Muscle of leg (tissue), 11 donors: ENCODE measurements around the gene GRIK4. TPM values are rescaled to one million over a fixed set of nuclear protein-coding genes. Genes with fewer than 3 reads are reported as not detected.

ENCODE experiments used
- DNase-seq: peaks from one replicate; pipeline ENCODE4 v3.0.0; 2013
- H3K27ac ChIP-seq: one replicate; pipeline ENCODE4 v1.5.1; 2013; ENCODE audit warnings: mild to moderate bottlenecking, low read length, control low read depth
- H3K27me3 ChIP-seq: one replicate; pipeline ENCODE4 v1.6.1; 2013; ENCODE audit warnings: low read length; ENCODE audit not compliant: control insufficient read depth, insufficient read depth
- H3K36me3 ChIP-seq: one replicate; pipeline ENCODE4 v1.6.1; 2013; ENCODE audit warnings: low read length; ENCODE audit not compliant: control insufficient read depth, insufficient read depth
- H3K4me1 ChIP-seq: one replicate; pipeline ENCODE4 v1.6.1; 2013; ENCODE audit warnings: low read length; ENCODE audit not compliant: control insufficient read depth, insufficient read depth
- H3K4me3 ChIP-seq: one replicate; pipeline ENCODE4 v1.5.1; 2013; ENCODE audit warnings: low read length, control low read depth
- H3K9me3 ChIP-seq: replicated peaks from 2 replicates; pipeline ENCODE4 v1.6.1; 2013; ENCODE audit warnings: low read depth, low read length; ENCODE audit not compliant: control insufficient read depth
- WGBS: methylation state at CpG from one replicate; pipeline ENCODE4 v1.1.5; 2013; ENCODE audit warnings: missing lambda C conversion rate; ENCODE audit not compliant: insufficient coverage; 5-methylcytosine and 5-hydroxymethylcytosine counted together
- polyA plus RNA-seq, 8 donors: library from polyadenylated mRNA; unstranded; fragments of 120-200 nt; gene quantifications; one replicate each; pipeline versions ENCODE4 v1.2.1 to v1.2.3, GENCODE V29; 2013; ENCODE audit warnings: inconsistent platforms in 1 of 8, low replicate concordance in 1 of 8; ENCODE audit not compliant: insufficient read length in 8 of 8, insufficient read depth in 1 of 8
- total RNA-seq: library from RNA; stranded (reverse); fragments of 120-200 nt; gene quantifications from one replicate; pipeline ENCODE4 v1.2.4, GENCODE V29; 2013

The GRIK4 gene
- total and polyA plus RNA-seq, 9 donors: 0.09 to 1.3 (median 0.50) TPM

GRCh38 chr11:120702656-120703055 is 191.1 kb downstream of the GRIK4 start:
- Histone ChIP-seq H3K9me3 (peaks cover 8% of the 10 kb centered on the region), H3K4me1 (no peaks in the 10 kb centered on the region), H3K4me3 (no peak overlapping the region), H3K27me3 (peaks cover 2% of the 10 kb centered on the region), H3K27ac (no peak overlapping the region), H3K36me3 (no peaks in the 10 kb centered on the region)
- no peak for DNase-seq
- no CpG with 5 or more reads among the region's 3 CpGs for WGBS

- Histone ChIP-seq H3K9me3 (peaks cover 11% of the 10 kb centered on the region), H3K4me3 (no peak overlapping the region), H3K4me1 (peaks cover 4% of the 10 kb centered on the region), H3K36me3 (no peaks in the 10 kb centered on the region), H3K27ac (no peak overlapping the region), H3K27me3 (peaks cover 1% of the 10 kb centered on the region)
- DNase-seq: no peak
- 100% methylated on average over 1 of the region's 9 CpGs for WGBS
These were observed 192.0 kb downstream of the GRIK4 start for GRCh38 chr11:120703358-120704152.

- Histone ChIP-seq H3K9me3 (peaks cover 11% of the 10 kb centered on the region), H3K36me3 (no peaks in the 10 kb centered on the region), H3K27ac (no peak overlapping the region), H3K27me3 (no peaks in the 10 kb centered on the region), H3K4me1 (peaks cover 7% of the 10 kb centered on the region), H3K4me3 (no peak overlapping the region)
- DNase-seq: no peak
- 100% methylated on average over 1 of the region's 4 CpGs for WGBS
These were observed 192.8 kb downstream of the GRIK4 start for GRCh38 chr11:120704256-120704750.

GRCh38 chr11:120706257-120706656 is 194.7 kb downstream of the GRIK4 start:
- Histone ChIP-seq H3K27ac (no peak overlapping the region), H3K4me1 (peaks cover 11% of the 10 kb centered on the region), H3K27me3 (no peaks in the 10 kb centered on the region), H3K4me3 (no peak overlapping the region), H3K36me3 (no peaks in the 10 kb centered on the region), H3K9me3 (peaks cover 11% of the 10 kb centered on the region)
- WGBS: 97% methylated on average over 3 of the region's 5 CpGs
- DNase-seq: no peak

- H3K4me3 ChIP-seq: no peak overlapping the region
- H3K9me3 ChIP-seq: peaks cover 11% of the 10 kb centered on the region
- H3K36me3 ChIP-seq: no peaks in the 10 kb centered on the region
- 78% methylated on average over 4 of the region's 4 CpGs for WGBS
- no peak for DNase-seq
- peaks cover 11% of the 10 kb centered on the region for H3K4me1 ChIP-seq
- H3K27me3 ChIP-seq: no peaks in the 10 kb centered on the region
- H3K27ac ChIP-seq: no peak overlapping the region
These were observed 195.6 kb downstream of the GRIK4 start for GRCh38 chr11:120707098-120707497.

- WGBS: 100% methylated on average over 1 of the region's 2 CpGs
- H3K9me3 ChIP-seq: peaks cover 11% of the 10 kb centered on the region
These were observed 196.1 kb downstream of the GRIK4 start for GRCh38 chr11:120707663-120708062.

GRCh38 chr11:120708511-120709183 is 197.1 kb downstream of the GRIK4 start:
- Histone ChIP-seq H3K36me3 (no peaks in the 10 kb centered on the region), H3K4me3 (no peak overlapping the region), H3K9me3 (peaks cover 11% of the 10 kb centered on the region), H3K27ac (no peak overlapping the region), H3K27me3 (peaks cover 3% of the 10 kb centered on the region), H3K4me1 (peaks cover 11% of the 10 kb centered on the region)
- DNase-seq: peak; percentile 3
- WGBS: 50% methylated on average over 6 of the region's 11 CpGs

More at GRCh38 chr11:120707663-120708062, 196.1 kb downstream of the GRIK4 start:
- Histone ChIP-seq H3K27ac (no peak overlapping the region), H3K4me3 (no peak overlapping the region), H3K4me1 (peaks cover 11% of the 10 kb centered on the region), H3K36me3 (no peaks in the 10 kb centered on the region), H3K27me3 (no peaks in the 10 kb centered on the region)
- no peak for DNase-seq

GRCh38 chr11:120709808-120710207 is 198.3 kb downstream of the GRIK4 start:
- H3K9me3 ChIP-seq: peaks cover 9% of the 10 kb centered on the region
- H3K27ac ChIP-seq: no peak overlapping the region
- peaks cover 11% of the 10 kb centered on the region for H3K4me1 ChIP-seq
- no peak for DNase-seq
- H3K4me3 ChIP-seq: no peak overlapping the region
- no peaks in the 10 kb centered on the region for H3K36me3 ChIP-seq
- H3K27me3 ChIP-seq: peaks cover 3% of the 10 kb centered on the region
- WGBS: 73% methylated on average over 5 of the region's 10 CpGs

- no peak overlapping the region for H3K4me3 ChIP-seq
- peaks cover 6% of the 10 kb centered on the region for H3K9me3 ChIP-seq
- DNase-seq: peak; percentile 33
- H3K36me3 ChIP-seq: no peaks in the 10 kb centered on the region
- peaks cover 6% of the 10 kb centered on the region for H3K27me3 ChIP-seq
- 19% methylated on average over 7 of the region's 13 CpGs for WGBS
- no peak overlapping the region for H3K27ac ChIP-seq
- peaks cover 14% of the 10 kb centered on the region for H3K4me1 ChIP-seq
These were observed 199.0 kb downstream of the GRIK4 start for GRCh38 chr11:120710354-120711131.

GRCh38 chr11:120712014-120712413 is 200.5 kb downstream of the GRIK4 start:
- WGBS: 73% methylated on average over 4 of the region's 6 CpGs
- no peak overlapping the region for H3K27ac ChIP-seq
- no peak for DNase-seq
- H3K4me1 ChIP-seq: peaks cover 14% of the 10 kb centered on the region
- H3K9me3 ChIP-seq: peaks cover 6% of the 10 kb centered on the region
- H3K27me3 ChIP-seq: peaks cover 6% of the 10 kb centered on the region
- no peak overlapping the region for H3K4me3 ChIP-seq
- H3K36me3 ChIP-seq: no peaks in the 10 kb centered on the region
